ENCODE data around the gene ULBP3.
"Not testable (repeated sequence)": the region's sequence is repeated elsewhere in the genome, so short reads cannot be mapped to it uniquely, and the experiment has no call there.

ULBP3 gene

DNA sequence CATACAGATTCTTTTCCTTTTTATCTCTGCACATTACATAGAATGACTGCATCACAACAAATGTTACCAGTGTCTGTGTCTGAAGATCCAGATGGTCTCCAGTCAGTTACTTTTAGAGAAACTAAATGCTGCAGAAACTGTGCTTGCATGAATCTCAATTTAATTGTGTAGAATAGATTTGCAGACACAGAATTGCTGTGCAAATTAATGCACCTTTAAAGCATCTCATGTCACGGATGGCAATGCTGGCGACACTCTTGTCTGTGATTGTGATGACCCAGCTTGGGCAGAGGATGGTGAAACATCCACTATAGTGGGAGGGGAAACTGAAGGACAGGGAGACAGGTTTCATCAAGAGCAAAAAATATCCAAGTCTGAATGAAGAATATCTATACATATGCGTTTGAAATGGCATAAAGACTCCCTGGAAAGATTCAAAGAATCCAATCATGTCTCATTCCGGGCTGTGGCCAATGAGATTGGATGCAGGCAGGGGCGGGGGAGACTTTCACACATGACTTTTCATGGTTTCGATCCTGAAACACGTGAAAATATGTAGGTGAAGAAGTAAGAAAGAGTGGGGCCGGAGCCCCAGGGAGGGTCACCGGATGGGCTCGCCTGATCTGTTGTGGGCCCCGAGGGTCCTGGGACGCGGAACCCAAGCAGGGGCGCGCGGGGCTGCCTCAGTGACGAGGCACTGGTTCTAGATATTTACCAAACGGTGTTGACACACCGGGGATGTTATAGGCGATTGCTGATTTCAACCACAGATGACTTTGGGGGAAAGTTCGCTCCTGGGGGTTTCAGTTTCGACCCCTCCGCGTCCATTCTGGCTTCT, 54.9 kb downstream of the ULBP3 start:
- not testable (repeated sequence) for FAIRE-seq

DNA sequence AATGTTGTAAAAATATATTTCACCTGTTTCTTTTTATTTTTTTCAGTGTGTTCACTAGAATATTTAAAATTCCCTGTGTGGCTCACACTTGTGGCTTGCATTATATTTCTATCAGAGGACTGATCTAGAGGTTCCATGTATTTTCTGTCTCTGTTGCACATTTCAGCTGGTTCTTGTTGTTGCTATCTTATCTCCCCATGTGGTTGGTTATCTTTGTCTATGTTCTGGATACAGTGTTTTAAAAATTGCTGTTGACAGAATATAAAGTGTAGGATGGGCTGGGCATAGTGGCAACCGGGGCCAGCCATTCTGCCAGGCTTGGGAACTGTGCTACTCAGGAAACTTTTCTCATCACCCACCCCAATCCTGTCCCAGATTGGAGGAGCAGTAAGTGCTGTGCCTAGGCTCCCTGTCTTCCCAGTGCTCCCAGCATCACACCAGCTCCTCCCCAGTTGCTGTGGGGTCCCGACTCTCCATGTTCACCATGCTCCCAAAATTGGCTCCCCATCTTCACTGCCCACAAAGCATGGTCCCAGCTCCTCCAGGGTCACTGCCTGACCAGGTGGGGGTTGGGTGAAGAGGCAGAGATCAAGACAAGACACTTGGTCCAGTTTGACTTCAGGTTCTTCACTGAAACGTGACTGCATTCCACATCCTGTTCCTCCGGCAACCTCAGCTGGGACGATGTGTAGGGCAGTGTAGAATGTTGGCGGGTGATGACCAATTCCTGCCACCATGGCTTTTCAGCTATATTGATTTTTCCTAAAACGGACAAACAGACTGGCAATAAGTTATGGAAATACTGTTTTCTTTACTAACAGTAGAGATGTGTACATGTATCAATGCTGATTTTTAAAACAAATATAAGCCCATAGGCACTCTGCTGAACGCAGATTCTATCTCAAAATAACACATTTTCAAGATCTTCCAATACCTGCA, 55.8 kb downstream of the ULBP3 start:
- FAIRE-seq, result not testable (repeated sequence)

All from A204.1 (cell line).